ENCODE data around the gene IL25.
"Not testable (repeated sequence)": the region's sequence is repeated elsewhere in the genome, so short reads cannot be mapped to it uniquely, and the experiment has no call there.

GRCh38 chr14:23417269-23417668, 44.7 kb downstream of the IL25 start:
- TF ChIP-seq POLR2AphosphoS5 (IDR thresholded peaks at IDR 0.05; ENCODE audit: borderline replicate concordance, low read depth, low read length); EZH2 (IDR thresholded peaks at IDR 0.05); FOXP2 (optimal IDR thresholded peaks at IDR 0.05; ENCODE audit: control extremely low read depth, extremely low read length, insufficient read depth): not testable (repeated sequence)

Measured in SK-N-MC (cell line).